Activated naive CD8-positive, alpha-beta T cell (primary cell): ENCODE measurements around the gene WDR27.
"Not testable (repeated sequence)": the region's sequence is repeated elsewhere in the genome, so short reads cannot be mapped to it uniquely, and the experiment has no call there.

ENCODE experiments used
- H3K27ac Mint-ChIP-seq: one replicate; pipeline ENCODE4 v1.8.0; 2021; ENCODE audit warnings: mixed read lengths
- H3K27me3 Mint-ChIP-seq: one replicate; pipeline ENCODE4 v1.8.0; 2021; ENCODE audit warnings: mixed read lengths
- H3K36me3 Mint-ChIP-seq: one replicate; pipeline ENCODE4 v1.8.0; 2021; ENCODE audit warnings: mixed read lengths
- H3K4me1 Mint-ChIP-seq: one replicate; pipeline ENCODE4 v1.8.0; 2021; ENCODE audit warnings: low read depth, mixed read lengths
- H3K4me3 Mint-ChIP-seq: one replicate; pipeline ENCODE4 v1.8.0; 2021; ENCODE audit warnings: mild to moderate bottlenecking, mixed read lengths
- H3K9me3 Mint-ChIP-seq: one replicate; pipeline ENCODE4 v1.8.0; 2021; ENCODE audit warnings: low read depth, mixed read lengths

Gene WDR27

DNA sequence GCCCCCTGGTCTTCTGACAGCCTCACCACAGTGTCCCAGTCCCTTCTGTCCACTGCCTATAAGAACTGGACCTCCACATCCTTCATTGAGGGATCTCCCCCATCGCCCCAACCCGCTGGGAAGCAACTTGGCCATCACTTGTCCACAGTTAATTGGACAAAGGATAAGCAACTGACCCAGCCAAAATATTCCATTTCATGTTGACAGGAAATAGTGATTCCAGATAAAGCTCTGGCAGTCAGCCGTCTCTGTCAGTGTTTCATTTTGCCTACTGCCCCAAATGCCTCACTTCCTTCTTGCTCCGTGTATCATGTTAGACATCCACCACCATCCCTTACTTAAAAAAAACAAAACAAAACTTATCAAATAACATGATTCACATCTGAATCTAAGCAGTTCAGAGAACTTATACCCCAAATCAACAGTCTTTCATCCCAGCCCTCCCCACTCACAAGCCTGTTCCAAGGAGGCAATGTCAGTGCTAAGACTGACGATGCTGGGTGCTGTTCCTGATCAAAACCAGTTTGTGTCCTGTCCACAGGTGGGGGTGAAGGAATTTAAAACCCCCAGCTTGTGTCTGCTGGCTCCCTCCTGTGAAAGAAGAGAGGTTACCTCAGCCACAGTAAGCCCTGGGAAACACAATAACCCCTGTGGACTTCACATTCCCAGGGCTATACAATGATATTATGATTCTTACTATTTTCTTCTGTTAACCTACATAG lies 162.5 kb downstream of the WDR27 start:
- peaks cover 15% of the 10 kb centered on the region for H3K9me3 Mint-ChIP-seq
- H3K4me3 Mint-ChIP-seq = no peak overlapping the region
- H3K36me3 Mint-ChIP-seq = peaks cover 20% of the 10 kb centered on the region
- H3K27me3 Mint-ChIP-seq = no peaks in the 10 kb centered on the region
- H3K27ac Mint-ChIP-seq = no peak overlapping the region
- no peaks in the 10 kb centered on the region for H3K4me1 Mint-ChIP-seq

DNA sequence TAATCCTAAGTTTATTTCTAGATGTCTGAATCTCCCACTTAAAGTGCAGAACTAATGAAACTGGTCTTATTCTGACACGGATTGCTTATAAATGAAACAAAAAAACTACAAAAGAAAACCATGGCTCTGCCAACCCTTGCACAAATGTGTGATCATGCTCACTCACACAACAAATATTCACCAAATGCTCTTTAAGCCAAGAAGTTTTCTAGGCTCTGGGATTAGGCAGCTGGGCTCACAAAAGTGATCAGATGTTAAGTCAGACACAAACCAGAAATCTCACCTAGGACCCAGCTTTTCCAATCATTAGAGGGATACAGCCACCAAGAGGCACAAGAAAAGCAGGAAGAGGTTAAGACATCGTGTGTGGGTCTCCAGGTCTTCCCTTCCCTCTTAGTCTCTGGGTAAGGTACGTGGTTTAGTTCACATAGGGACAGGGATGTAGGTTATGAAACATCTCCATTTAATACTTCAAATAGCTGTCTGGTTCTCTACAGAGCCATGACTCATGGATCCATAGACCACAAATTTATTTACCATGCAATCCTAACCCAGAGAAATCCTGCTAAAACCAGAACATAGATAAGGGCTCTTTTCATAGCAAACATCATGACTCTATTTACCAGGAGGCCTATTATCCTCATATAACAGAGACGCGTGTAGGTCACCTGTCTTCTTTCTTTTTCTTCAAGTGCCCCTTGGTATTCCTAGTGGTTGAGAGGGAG lies 165.2 kb downstream of the WDR27 start:
- no peaks in the 10 kb centered on the region for H3K4me1 Mint-ChIP-seq
- H3K27me3 Mint-ChIP-seq = no peaks in the 10 kb centered on the region
- peaks cover 27% of the 10 kb centered on the region for H3K36me3 Mint-ChIP-seq
- H3K9me3 Mint-ChIP-seq = peaks cover 15% of the 10 kb centered on the region
- no peak overlapping the region for H3K27ac Mint-ChIP-seq
- H3K4me3 Mint-ChIP-seq = no peak overlapping the region

DNA sequence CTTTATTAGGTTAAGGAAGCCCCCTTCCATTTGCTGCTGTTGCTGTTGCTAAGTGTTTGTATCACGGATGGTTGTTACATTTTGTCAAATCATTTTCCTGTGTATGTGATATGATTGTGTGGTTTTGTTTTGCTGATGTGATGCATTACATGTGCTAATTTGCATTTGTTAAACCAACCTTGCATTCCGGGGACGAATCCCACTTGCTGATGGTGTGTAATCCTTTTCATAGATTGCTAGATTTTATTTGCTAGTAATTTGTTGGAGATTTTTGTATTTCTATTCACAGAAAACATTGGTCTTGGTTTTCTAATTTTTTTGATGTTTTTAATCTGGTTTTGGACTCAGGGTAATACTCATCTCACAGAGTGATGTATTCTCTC lies 167.8 kb downstream of the WDR27 start:
- peaks cover 24% of the 10 kb centered on the region for H3K36me3 Mint-ChIP-seq
- peaks cover 17% of the 10 kb centered on the region for H3K4me1 Mint-ChIP-seq
- H3K4me3 Mint-ChIP-seq = no peak overlapping the region
- no peaks in the 10 kb centered on the region for H3K27me3 Mint-ChIP-seq
- H3K9me3 Mint-ChIP-seq = peaks cover 15% of the 10 kb centered on the region
- no peak overlapping the region for H3K27ac Mint-ChIP-seq

DNA sequence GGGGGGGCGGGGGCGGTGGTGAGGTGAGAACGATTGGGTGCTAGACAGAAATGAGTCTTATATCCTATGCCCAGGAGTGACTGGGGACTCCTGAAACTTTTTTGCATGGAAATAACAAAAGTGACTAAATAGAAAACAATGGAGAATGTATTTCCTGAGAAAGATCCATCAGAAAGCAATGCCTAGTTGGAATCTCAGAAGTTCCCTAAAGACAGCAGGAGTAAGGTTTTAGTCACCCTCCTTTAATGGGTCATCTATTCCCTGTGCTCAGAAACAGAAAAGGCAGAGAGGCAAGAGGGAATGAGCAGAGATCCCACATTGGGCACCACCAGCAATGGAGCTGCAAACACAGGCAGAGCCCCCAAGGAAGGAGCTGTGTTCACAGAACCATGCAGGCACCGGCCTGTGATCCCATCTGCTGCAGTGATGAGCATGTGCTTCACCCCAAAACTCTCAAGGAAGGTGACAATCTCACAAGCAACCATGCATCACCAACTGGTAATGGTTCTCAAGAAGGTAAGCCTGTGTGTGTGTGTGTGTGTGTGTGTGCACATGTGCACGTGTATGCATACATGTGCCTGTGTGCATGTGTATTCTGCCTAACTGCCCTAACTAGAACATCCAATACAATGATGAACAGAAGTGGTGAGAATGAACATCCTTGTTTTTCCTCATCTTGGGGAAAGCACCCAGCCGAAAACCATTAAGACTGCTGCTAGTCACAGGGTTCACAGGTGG lies 168.4 kb downstream of the WDR27 start:
- Mint-ChIP-seq H3K36me3 (peaks cover 24% of the 10 kb centered on the region), H3K4me1 (peaks cover 17% of the 10 kb centered on the region), H3K4me3 (no peak overlapping the region), H3K9me3 (peaks cover 15% of the 10 kb centered on the region), H3K27ac (no peak overlapping the region), H3K27me3 (no peaks in the 10 kb centered on the region)

DNA sequence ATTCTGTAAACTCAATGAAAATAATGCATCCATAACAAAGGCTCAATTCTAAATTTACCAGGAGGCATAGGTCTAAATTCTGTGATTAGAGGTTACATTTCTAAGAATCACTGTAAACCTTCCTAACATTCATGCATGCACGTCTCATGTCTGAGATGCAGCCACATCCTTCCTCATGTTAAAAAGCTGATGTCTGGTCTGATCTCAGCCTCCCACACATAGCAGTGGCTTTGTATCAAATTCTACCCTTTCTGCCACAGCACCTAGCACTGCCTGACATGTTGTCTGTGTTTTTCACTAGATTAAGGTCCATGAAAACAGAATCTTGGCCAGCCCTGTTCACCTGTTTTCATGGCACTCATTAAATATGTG lies 171.1 kb downstream of the WDR27 start:
- Mint-ChIP-seq H3K36me3 (peaks cover 9% of the 10 kb centered on the region), H3K4me1 (peaks cover 17% of the 10 kb centered on the region), H3K4me3 (peak overlapping the region; percentile 14), H3K27me3 (no peaks in the 10 kb centered on the region), H3K27ac (peak overlapping the region; percentile 59), H3K9me3 (peaks cover 3% of the 10 kb centered on the region)

DNA sequence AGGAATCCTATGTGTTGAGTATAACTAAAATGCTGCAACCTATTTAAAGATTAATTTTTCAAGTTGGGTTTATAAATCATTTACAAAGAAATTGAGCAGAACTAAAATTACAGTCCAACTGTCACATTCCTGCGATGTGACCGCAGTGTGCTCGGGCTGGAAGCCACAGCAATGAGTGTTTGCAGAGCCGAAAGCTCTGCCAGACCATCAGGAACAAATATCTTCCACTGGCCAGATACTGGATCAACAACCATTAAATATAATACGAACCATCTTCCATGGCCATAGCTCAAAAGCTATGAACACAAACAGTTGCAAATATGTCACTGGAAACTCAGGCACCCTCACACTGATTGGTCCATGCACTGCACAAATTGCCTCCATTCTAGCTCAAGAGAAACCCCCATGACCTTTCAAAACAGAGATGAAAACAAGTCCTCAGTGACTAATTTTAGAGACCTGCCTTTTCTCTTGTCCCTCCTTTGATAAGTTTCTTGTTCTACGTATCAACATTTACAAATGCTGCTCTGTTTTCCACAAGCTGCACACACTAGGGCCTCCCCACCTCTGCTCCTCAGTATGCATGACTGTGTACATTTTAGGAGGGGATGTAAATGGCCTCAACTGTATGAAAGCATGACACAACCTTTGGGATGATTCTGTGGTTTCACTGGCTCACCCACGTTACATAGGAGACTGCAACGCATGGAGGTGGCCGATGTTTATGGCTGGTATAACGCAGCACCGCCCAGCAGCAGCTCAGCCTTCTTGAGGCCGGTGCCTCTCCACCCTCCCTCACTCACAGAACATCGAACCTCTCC lies 171.7 kb downstream of the WDR27 start:
- Mint-ChIP-seq H3K36me3 (peaks cover 7% of the 10 kb centered on the region), H3K4me1 (peaks cover 17% of the 10 kb centered on the region), H3K27ac (peak overlapping the region; percentile 59), H3K27me3 (no peaks in the 10 kb centered on the region), H3K9me3 (no peaks in the 10 kb centered on the region), H3K4me3 (peak overlapping the region; percentile 14)

DNA sequence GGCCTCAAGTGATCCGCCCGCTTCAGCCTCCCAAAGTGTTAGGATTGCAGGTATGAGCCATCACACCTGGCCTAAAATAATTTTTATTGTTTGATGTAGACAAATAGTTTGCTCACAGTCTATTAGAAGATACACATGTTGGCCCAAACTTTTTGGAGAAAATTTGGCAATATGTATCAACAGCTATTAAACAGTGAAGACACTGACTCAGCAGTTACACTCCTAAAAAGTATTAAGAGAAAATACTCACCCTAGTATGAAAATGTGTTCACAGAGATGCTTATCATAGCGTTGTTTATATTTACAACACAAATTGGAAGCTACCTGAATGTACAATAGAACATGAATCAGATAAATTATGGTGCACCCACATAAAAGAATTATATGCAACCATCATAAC lies 173.1 kb downstream of the WDR27 start:
- Mint-ChIP-seq H3K9me3 (no peaks in the 10 kb centered on the region), H3K27me3 (no peaks in the 10 kb centered on the region), H3K4me1 (peaks cover 17% of the 10 kb centered on the region), H3K4me3 (no peak overlapping the region), H3K27ac (no peak overlapping the region), H3K36me3 (peaks cover 2% of the 10 kb centered on the region)

DNA sequence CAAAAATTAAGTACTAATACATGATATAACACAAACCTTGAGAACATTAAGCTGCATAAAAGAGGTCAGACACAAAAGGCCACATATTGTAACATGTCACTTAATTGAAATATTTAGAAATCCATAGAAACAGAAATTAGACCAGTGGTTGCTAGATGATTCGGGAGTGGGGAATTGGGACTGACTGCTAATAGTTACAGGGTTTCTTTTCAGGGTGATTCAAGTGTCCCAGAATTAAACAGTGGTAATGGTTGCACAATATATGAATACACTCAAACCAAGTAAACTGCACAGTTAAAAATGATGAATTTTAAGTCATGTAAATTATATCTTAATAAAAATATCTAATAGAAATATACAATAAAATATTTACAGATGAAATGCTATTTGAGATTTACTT lies 174.5 kb downstream of the WDR27 start:
- H3K27me3 Mint-ChIP-seq = no peaks in the 10 kb centered on the region
- H3K27ac Mint-ChIP-seq = no peak overlapping the region
- no peak overlapping the region for H3K4me3 Mint-ChIP-seq
- H3K9me3 Mint-ChIP-seq = no peaks in the 10 kb centered on the region
- H3K4me1 Mint-ChIP-seq = peaks cover 17% of the 10 kb centered on the region
- peaks cover under 1% of the 10 kb centered on the region for H3K36me3 Mint-ChIP-seq

DNA sequence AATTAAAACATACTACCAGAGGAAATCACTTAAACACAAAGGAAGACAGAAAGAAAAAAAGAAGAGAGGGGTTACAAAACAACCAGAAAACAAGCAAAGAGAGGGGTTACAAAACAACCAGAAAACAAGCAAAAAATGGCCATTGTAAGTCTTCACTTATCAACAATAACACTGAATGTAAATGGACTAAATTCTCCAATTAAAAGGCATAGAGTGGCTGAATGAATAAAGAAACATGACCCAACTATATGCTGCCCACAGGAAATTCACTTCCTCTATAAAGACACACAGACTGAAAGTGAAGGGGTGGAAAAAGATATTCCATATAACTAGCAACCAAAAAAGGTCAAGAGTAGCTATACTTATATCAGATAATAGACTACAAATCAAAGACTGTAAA lies 180.0 kb downstream of the WDR27 start:
- Mint-ChIP-seq H3K4me3 (no peak overlapping the region), H3K9me3 (peaks cover 10% of the 10 kb centered on the region), H3K4me1 (no peaks in the 10 kb centered on the region), H3K27me3 (no peaks in the 10 kb centered on the region), H3K36me3 (peaks cover 20% of the 10 kb centered on the region), H3K27ac (no peak overlapping the region)

DNA sequence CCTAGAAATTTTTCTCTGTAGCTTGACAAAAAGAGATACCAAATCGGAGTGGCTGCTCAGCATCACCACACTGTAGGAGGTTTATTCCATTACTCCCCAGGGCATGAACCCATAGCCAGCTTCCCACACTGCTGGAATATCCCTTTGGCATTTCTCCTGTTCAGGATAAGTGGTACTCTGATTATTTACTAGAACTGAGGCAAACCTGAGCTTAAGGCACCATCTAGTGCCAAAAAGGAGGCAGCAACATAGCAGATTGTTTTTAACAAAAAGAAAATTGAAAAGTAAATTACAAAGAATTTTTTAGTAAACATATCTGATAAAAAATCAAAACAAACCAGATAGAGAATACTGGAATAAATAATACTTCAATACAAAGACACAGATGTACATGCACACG lies 181.7 kb downstream of the WDR27 start:
- Mint-ChIP-seq H3K9me3 (peaks cover 10% of the 10 kb centered on the region), H3K4me3 (no peak overlapping the region), H3K27me3 (no peaks in the 10 kb centered on the region), H3K4me1 (no peaks in the 10 kb centered on the region), H3K27ac (no peak overlapping the region), H3K36me3 (peaks cover 20% of the 10 kb centered on the region)

DNA sequence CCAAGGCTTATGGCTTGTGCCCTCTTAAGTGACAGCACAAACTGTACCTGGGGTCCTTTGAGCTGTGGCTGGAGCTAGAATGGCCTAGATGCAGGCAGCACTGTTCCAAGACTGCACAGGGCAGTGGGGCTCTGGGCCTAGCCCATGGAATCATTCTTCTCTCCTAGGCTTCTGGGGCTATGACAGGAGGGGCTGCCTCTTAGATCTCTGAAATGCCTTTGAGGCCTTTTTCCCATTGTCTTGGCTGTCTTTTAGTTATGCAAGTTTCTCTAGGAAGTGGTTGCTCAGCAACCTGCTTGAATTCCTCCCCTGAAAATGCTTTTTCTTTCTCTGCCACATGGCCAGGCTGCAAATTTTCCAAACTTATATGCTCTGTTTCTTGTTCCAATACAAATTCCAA lies 183.4 kb downstream of the WDR27 start:
- H3K27ac Mint-ChIP-seq = no peak overlapping the region
- H3K36me3 Mint-ChIP-seq = peaks cover 20% of the 10 kb centered on the region
- H3K9me3 Mint-ChIP-seq = peaks cover 10% of the 10 kb centered on the region
- no peak overlapping the region for H3K4me3 Mint-ChIP-seq
- H3K4me1 Mint-ChIP-seq = no peaks in the 10 kb centered on the region
- no peaks in the 10 kb centered on the region for H3K27me3 Mint-ChIP-seq

DNA sequence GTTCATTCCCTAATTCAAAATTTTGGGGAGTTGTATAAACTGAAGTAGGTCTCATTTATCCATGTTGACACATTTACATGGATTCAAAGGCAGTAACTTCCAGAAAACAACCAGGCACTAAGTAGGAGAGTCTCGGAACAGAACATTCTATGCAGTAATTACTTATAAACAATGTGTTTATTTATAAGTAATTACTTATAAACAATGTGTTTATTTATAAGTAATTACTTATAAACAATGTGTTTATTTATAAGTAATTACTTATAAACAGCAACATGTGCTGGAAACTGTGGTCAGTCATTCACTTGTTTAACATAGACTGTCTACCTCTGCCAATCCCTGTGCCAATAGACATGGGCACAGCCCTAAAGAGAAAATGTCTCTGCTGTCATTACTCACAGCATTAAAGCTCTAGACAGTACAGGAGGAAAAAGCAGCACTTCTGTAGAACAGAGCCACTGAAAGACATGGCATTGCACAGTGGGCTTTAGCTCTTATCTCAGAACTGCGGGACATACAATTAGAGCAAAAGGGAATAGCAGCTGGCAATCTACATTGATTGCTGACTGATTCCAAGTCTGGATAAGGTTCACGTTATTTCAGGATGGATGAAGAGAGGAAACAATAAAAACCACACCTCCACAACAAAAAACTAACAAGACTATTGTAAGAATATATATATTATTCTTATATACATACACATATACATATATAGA lies 188.2 kb downstream of the WDR27 start:
- Mint-ChIP-seq H3K4me1 (no peaks in the 10 kb centered on the region), H3K9me3 (no peaks in the 10 kb centered on the region), H3K36me3 (peaks cover 1% of the 10 kb centered on the region), H3K27me3 (no peaks in the 10 kb centered on the region), H3K27ac (no peak overlapping the region), H3K4me3 (no peak overlapping the region)

DNA sequence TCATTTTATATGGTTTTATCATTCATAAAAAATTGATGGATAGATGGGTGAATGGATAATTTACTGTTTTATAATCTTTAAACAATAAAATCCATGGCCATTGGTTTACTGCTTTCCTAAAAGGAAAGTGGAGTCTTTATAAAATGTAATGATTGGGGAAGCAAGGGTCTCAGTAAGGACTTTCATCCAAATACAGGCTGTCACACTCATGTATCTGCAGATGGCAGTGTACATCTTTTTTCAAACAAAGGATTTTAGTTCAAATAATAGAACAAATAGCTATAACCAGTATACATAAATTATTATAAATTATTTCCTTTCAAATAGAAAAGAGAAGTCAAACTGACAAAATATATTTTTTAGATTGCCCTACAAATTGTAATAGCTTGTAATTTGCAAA lies 190.0 kb downstream of the WDR27 start:
- not testable (repeated sequence) for H3K9me3 Mint-ChIP-seq, H3K27me3 Mint-ChIP-seq, H3K27ac Mint-ChIP-seq, H3K4me3 Mint-ChIP-seq, H3K4me1 Mint-ChIP-seq, H3K36me3 Mint-ChIP-seq

DNA sequence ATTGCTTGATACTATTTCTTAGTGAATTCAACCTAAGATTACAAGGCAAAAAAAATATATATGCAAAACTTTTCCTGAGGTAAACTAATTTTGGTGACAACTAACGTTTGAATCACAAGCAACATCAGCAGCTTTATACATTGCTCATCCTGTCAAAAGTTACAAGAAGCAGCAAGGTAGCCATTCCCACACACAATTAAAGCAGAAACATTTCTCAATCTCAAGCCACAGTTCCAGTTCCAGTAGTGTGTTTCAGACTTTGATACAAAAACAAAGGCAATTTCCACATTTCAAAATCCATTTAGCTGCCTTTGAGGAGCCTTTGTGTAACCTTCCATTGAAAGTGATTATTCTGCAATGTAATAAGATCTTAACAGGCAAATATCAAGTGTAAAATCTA lies 191.0 kb downstream of the WDR27 start:
- H3K4me3 Mint-ChIP-seq = no peak overlapping the region
- H3K27ac Mint-ChIP-seq = no peak overlapping the region
- H3K36me3 Mint-ChIP-seq = peaks cover 4% of the 10 kb centered on the region
- no peaks in the 10 kb centered on the region for H3K9me3 Mint-ChIP-seq
- H3K4me1 Mint-ChIP-seq = no peaks in the 10 kb centered on the region
- H3K27me3 Mint-ChIP-seq = no peaks in the 10 kb centered on the region
